ACHN (cell line): Measurements from ENCODE around the gene MYRFL.

Source experiments
- DNase-seq: peaks from one replicate; pipeline ENCODE4 v3.0.0-alpha.2; 2015
- in situ Hi-C: cut with HindIII; loops from 2 replicates; pipeline ENCODE4 v1.10.0; 2017; ENCODE audit warnings: low sequenced_read_pairs, low pct_ligation_motif_present, low pct_unique_long_range_greater_than_20kb

MYRFL gene

GRCh38 chr12:69996241-69996640 lies 171.2 kb downstream of the MYRFL start:
- in situ Hi-C loops, result no loop called here

GRCh38 chr12:69996722-69997121 lies 171.7 kb downstream of the MYRFL start:
- in situ Hi-C loops, result no loop called here
- DNase-seq, result no peak

More at GRCh38 chr12:69996241-69996640, 171.2 kb downstream of the MYRFL start:
- DNase-seq, result no peak

- in situ Hi-C loops, result no loop called here
- no peak for DNase-seq
These were observed 173.0 kb downstream of the MYRFL start for GRCh38 chr12:69998011-69998410.

- in situ Hi-C loops, result no loop called here
- DNase-seq, result no peak
These were observed 173.9 kb downstream of the MYRFL start for GRCh38 chr12:69998922-69999321.

GRCh38 chr12:69999561-69999960 lies 174.5 kb downstream of the MYRFL start:
- in situ Hi-C loops, result no loop called here
- DNase-seq, result no peak

- DNase-seq, result no peak
These were observed 177.3 kb downstream of the MYRFL start for GRCh38 chr12:70002097-70002911.

GRCh38 chr12:70002912-70003255 lies 177.9 kb downstream of the MYRFL start:
- in situ Hi-C loops, result no loop called here
- no peak for DNase-seq

More at GRCh38 chr12:70002097-70002911, 177.3 kb downstream of the MYRFL start:
- in situ Hi-C loops, result no loop called here

- in situ Hi-C loops, result no loop called here
- no peak for DNase-seq
These were observed 181.0 kb downstream of the MYRFL start for GRCh38 chr12:70005864-70006618.

- in situ Hi-C loops, result no loop called here
- no peak for DNase-seq
These were observed 181.6 kb downstream of the MYRFL start for GRCh38 chr12:70006619-70006973.

GRCh38 chr12:70007687-70008086 lies 182.7 kb downstream of the MYRFL start:
- in situ Hi-C loops, result no loop called here

More at GRCh38 chr12:70007687-70008086, 182.7 kb downstream of the MYRFL start:
- no peak for DNase-seq
